ENCODE data around the gene MKS1.

The MKS1 gene

DNA sequence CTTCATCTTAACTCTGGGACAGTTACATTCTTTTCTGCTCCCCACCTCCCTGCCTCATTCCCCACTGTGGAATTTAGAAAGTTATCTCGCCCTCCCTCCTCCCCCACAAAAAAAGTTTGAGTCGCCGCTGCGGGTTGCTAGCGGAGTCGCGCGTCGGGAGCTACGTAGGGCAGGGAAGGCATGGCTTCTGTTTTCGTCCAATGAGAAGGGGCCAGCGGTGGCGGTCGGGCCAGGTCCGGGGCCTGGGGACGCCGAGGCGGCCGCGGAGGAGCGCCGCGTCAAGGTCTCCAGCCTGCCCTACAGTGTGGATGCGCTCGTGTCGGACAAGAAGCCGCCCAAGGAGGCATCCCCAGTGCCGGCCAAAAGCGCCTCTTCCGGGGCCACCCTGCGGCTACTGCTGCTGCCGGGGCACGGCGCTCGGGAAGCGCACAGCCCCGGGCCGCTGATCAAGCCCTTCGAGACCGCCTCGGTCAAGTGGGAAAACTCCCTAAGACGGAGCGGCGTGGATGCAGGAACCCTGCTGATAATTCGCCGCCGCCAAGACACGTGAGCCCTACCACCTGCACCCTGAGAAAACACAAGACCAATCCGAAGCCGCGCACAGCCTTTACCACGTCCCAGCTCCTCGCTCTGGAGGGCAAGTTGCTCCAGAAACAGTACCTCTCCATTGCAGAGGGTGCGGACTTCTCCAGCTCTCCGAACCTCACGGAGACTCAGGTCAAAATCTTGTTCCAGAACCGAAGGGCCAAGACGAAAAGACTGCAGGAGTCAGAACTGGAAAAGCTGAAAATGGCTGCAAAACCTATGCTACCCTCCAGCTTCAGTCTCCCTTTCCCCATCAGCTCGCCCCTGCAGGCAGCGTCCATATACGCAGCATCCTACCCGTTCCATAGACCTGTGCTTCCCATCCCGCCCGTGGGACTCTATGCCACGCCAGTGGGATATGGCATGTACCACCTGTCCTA is 61.9 kb downstream of the MKS1 start:
- DNase-seq: peak; percentile 15 to 75 (median 33)

All from T-helper 1 cell (primary cell).